HG02884 (cell line): Measurements from ENCODE around the gene KDM1B.
A peak's percentile ranks its signal among the peaks of the same experiment; 100 is the strongest.

Source experiments
- ATAC-seq: cut with Tn5 transposase; IDR thresholded peaks from one replicate; pipeline ENCODE4 v1.9.1; 2021; ENCODE audit warnings: mild to moderate bottlenecking, moderate library complexity; ENCODE audit not compliant: unreplicated experiment

Gene KDM1B

GRCh38 chr6:18155150-18155863 lies at the start of gene KDM1B:
TSS of gene KDM1B (plus strand) at chr6:18155422. CDS start at chr6:18159896, 4,474 bp downstream.
- peak; percentile 74 for ATAC-seq

GRCh38 chr6:18107061-18107460 lies 48.2 kb upstream of the KDM1B start:
- ATAC-seq: no peak

- no peak for ATAC-seq
These were observed 45.1 kb upstream of the KDM1B start for GRCh38 chr6:18110162-18110561.

DNA sequence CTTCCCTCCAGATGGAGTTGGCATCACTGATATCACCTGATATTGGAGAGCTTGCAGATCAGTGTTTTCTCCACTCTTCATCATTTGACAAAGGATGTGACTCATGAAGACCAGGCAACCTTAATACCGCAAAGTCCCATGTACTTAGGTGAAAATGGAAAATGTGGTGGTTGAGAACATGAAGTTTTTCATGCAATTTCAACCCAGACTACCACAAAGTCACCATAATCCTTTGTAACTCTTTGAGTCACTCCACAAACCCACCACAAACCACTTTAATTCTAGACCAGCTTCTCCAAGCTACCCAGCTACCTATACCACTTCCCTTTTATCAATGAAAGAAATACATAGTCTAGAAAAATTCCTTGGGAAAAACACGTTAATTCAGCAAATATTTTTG lies 39.9 kb upstream of the KDM1B start:
- peak; percentile 69 for ATAC-seq

GRCh38 chr6:18117136-18117535 lies 38.1 kb upstream of the KDM1B start:
- no peak for ATAC-seq

GRCh38 chr6:18118330-18118729 lies 36.9 kb upstream of the KDM1B start:
- ATAC-seq: no peak

DNA sequence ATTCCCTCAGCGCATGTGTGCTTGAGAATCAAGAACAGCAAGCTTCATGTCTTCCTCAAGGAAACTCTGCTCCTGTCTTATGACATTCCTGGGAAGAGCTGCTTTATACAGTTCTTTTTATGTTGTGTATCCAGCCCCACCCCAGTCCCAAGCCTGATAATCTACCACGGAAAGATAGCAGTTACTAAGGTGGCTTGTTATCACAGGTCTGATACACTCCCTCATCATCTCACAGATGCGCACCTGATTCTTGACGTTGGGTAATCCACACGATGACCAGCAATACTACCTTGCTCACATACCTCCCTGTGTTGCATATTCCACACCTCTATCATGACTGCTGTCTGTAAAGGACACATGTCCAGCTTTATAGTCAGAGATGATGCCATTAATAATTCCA lies 36.0 kb upstream of the KDM1B start:
- ATAC-seq: no peak

DNA sequence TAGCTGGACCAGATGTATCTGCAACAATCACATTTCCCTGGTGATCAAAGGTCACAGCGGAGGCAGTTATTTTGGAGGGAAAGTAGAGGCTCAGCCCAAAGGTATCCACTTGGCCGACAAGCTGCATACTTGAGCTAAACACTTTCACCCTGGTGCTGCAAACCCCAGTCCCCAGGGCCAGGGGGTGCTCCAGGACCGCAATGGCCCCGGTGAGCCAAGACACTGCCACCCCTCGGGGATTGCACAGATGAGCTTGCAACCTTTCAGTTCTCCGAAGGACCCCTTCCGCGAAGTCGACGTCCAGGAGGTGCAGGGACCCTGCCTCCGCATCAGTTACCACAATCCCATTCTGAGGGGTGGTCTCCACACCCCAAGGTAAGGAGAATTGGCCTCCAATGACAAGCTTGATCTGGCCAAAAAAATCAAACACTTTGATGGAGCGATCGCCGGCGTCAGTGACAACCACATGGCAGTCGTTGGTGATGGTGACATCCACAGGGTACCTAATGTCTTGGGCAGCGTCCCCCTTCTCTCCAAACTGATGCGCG lies 33.6 kb upstream of the KDM1B start:
- ATAC-seq: no peak

- ATAC-seq: peak; percentile 100
These were observed 32.8 kb upstream of the KDM1B start, which contains the start of gene NHLRC1 for GRCh38 chr6:18122128-18123093. TSS of gene NHLRC1 (minus strand) at chr6:18122677. CDS start at chr6:18122606, 71 bp downstream.

- ATAC-seq: no peak
These were observed 29.1 kb upstream of the KDM1B start for GRCh38 chr6:18126121-18126520.

DNA sequence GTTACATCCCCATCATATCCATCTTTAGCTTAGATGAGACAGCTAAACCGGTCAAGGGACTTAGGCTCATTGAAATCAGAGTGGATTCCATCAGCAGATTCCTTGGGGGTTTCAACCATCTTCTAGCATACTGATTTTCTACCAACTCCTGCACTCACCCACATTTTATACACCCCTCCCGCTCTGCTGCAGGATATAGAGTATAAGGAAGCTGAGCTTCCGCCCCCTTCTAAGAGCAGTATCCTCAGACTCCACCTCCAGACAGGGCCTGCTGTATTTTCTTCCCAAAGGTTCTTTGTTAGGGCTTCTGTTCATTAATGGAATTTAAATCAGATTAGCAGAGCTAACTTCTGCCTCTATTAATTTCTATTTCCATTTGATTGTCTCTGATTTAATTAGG lies 22.9 kb upstream of the KDM1B start:
- ATAC-seq: no peak

DNA sequence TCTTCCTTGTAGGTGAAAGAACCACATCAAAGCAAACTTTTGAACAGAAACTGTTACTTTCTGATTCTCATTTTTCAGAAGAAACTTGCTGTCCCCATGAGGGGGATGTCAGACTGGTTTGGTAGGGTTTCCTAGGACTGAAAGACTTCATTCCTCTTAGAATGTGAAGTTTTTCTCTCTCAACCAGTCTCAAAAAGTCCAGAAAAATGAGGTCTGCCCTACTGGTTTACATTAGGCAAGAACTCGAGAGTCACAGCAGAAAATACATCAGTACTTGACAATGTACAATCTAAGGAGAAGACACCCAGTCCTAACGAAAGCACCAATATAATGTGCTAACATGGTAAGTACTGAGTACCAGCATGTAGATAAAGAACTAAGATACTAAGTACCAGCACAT lies 20.1 kb upstream of the KDM1B start:
- ATAC-seq: no peak

GRCh38 chr6:18136260-18136659 lies 19.0 kb upstream of the KDM1B start:
- no peak for ATAC-seq

DNA sequence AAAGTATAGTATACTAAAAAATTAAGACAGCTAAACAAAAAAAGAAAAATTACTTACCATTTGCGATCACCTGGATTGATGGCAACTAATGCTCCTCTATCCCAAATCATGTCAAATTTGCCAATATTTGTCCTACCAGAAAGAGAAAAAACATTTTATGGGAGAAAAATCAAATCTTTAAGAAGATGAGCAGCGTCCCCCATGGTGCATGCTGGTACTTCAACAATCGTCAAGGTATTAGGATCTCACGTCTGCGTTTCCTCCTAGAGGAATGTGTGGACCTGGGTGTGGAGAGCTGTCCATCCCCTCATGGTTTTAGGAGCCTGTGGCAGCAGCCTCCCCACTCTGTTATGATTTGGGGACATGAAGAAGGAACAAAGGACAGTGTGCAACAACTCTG lies 16.3 kb upstream of the KDM1B start:
- ATAC-seq: no peak

- no peak for ATAC-seq
These were observed 15.1 kb upstream of the KDM1B start for GRCh38 chr6:18139935-18140621.

DNA sequence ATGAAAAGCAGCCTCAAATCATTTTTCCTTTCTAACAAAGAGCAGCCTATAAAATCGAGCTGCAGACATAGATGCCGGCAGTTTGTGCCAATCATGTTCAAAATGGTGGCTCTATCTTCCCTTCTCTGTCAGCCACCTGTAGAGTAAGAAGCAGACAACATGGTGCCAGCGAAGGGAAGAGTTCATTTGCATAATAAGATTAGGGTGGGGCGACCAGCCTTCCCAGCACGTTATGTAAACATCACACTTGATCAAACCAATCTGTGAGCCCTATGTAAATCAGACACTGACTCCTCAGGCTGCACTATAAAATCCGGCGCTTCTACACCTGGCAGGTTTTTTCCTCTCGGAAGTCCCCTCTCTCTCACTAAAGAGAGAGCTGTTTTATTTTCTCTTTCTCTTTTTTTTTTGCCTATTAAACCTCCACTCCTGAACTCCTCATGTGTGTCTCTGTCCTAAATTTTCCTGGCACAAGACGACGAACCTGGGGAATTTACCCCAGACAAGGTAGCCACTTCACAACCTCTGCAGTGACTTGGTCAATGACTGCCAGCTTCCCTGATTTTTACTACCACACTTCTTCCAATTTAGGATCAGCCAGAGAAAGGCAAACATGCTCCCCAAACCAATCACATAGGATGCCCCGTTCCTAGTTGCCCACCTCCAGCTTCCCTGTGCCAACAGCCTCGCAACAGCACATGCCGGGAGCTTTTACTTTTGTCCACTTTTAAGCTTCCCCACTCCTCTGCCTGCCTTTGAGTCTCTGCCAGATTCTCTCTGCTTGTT lies 13.2 kb upstream of the KDM1B start:
- no peak for ATAC-seq

GRCh38 chr6:18142591-18142861 lies 12.7 kb upstream of the KDM1B start:
- no peak for ATAC-seq

DNA sequence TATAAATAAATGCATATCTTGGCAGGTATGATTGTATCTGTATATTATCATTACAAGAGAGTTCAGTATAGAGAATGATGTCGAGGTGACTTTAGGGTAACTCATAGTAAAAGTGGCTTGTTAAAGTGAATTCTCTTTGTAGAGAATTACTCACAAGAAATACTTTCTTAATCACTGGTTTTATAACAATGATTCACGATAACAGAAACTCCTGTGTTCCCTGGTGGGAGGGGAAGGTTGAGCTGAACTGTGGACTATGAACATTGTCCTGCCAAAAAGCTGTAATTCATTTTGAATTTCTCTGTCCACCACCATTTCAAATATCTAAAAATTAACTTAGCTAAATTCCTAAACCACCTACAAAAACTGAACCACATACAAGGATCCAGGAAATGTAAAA lies 8.1 kb upstream of the KDM1B start:
- no peak for ATAC-seq

DNA sequence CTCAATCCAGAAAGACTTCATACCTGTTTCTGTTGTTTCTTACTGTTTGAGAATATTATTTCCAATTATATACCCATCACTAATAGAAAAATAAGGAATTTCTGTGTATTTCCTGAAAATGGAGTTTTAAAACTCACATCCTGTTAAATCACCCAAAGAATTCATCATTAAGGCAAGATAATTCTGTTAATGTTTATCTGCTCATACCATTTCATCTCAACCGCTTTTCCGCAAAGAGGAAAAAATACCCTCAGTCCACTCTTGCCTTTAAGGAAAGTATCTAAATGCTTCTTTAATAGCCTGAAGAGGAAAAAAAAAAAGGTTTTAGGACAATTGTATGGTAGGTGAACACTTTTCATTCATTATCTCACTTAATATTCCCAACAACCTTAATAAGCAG lies 7.6 kb upstream of the KDM1B start:
- ATAC-seq: no peak

DNA sequence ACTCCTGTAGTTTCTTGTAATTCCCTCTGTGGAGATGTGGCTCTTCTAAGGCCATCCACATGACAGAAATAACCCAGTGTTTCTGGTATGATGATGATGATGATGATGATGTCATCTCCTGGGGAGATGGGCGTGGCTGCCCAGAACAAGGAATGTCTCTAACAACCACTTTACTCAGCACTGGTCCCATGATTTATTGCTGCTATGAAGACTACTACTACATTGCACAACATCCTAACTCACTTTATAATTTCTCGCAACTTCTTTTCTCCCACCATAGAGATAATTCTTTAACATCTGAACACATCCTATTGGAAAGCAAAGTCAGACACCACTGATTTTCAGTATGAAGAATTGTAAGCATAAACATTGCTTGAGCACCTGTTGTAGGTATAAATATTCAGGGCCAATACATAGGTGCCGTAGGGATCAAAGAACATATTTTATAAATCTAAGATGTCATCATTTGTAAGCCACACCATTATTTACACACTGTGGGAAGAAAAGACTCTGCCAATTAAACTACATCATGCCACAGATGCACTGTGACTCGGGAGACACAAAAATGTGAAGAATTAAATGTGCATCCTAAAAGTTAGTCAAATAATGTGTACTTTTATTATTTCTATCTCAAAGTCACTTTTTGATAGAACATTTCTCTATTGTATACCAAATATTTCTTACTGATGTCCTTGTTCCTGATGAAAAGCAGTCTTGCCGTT lies 6.8 kb upstream of the KDM1B start:
- ATAC-seq: no peak
